Superior temporal gyrus (tissue), 1 donor: ENCODE data around the gene SLC25A25.
"Not testable (repeated sequence)": the region's sequence is repeated elsewhere in the genome, so short reads cannot be mapped to it uniquely, and the experiment has no call there.

ENCODE experiments used
- DNase-seq: peaks from one replicate; pipeline ENCODE4 v3.0.0-alpha.2; 2016; ENCODE audit errors: extremely low spot score

The SLC25A25 gene

GRCh38 chr9:128109050-128109709 is 41.1 kb downstream of the SLC25A25 start:
- no peak for DNase-seq

GRCh38 chr9:128111726-128112125 is 43.7 kb downstream of the SLC25A25 start:
- DNase-seq = not testable (repeated sequence)

- no peak for DNase-seq
These were observed 45.7 kb downstream of the SLC25A25 start for GRCh38 chr9:128113526-128114325.

GRCh38 chr9:128114326-128115186 is 46.5 kb downstream of the SLC25A25 start:
- no peak for DNase-seq

GRCh38 chr9:128115187-128116103 is 47.4 kb downstream of the SLC25A25 start:
- DNase-seq = no peak

- no peak for DNase-seq
These were observed 48.4 kb downstream of the SLC25A25 start for GRCh38 chr9:128116104-128117083.

GRCh38 chr9:128117613-128118471 is 49.8 kb downstream of the SLC25A25 start:
- peak; percentile 96 for DNase-seq

- DNase-seq = no peak
These were observed 50.4 kb downstream of the SLC25A25 start for GRCh38 chr9:128118472-128118857.

- no peak for DNase-seq
These were observed 51.1 kb downstream of the SLC25A25 start for GRCh38 chr9:128118971-128119665.

- DNase-seq = no peak
These were observed 52.2 kb downstream of the SLC25A25 start for GRCh38 chr9:128120061-128120740.

GRCh38 chr9:128120741-128121465 is 52.9 kb downstream of the SLC25A25 start:
- DNase-seq = no peak

GRCh38 chr9:128121466-128121810 is 53.4 kb downstream of the SLC25A25 start:
- DNase-seq = no peak

- no peak for DNase-seq
These were observed 54.1 kb downstream of the SLC25A25 start for GRCh38 chr9:128121924-128122808.

GRCh38 chr9:128122809-128123175 is 54.8 kb downstream of the SLC25A25 start:
- DNase-seq = no peak

GRCh38 chr9:128123451-128124080 is 55.5 kb downstream of the SLC25A25 start:
- no peak for DNase-seq

GRCh38 chr9:128124451-128124850 is 56.4 kb downstream of the SLC25A25 start:
- no peak for DNase-seq
